ENCODE results near the gene ADORA3.

ADORA3 gene

DNA sequence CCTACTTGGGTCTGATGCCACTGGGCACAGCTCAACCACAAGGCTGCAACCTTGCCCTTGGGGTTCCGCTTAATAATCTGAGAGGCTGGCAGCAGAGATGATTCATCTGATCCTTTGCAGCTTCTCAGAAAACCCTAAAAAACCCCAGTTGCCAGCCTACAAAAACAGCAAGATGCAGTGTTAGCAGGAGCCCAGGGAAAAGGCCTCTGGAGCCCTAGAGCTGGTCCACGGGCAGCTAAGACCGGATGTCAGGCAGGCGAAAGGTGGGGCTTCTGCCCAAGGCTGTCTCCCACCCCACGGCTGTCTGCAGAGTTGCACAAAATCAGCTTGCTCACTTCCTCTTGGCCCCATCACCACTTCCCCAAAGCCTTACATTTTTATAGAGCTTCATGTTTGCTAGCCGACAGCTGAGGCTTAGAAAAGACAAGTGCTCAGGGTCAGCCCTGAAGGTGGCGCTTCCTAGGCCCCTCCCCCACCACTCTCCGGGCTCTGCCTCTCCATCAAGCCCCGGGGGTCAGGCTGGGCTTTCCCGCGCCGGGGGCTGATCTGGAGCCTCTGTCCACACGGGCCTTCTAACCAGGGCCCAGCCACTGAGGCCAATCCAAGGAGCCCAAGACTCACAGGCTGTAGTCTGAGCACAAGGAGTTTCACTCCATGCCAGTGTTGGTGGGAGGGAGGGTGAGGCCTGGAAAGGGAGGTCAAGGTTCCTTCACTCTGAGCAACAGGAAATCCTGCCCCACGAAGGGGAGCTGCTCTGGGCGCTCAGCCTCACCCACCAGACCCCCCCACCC lies 4.2 kb upstream of the ADORA3 start:
- peak; percentile 91 for DNase-seq

DNA sequence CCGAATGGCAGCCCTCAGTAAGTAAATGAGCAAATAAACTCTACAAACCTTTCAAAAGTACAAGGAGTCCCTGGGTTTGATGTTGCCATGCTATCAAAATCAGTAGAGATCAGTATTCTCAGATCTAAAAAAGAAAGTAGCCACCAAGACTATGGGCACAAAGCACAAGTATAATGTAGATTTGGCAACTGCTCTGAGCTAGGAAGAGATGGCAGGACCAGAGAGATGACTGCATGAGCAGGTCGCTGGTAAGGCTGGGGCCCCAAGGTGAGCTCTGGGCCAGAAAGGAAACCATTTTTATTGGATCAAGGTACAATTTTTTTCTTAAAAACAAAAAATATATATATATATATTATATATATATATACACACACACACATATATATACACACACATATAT lies 3.1 kb upstream of the ADORA3 start:
- no peak for DNase-seq

DNA sequence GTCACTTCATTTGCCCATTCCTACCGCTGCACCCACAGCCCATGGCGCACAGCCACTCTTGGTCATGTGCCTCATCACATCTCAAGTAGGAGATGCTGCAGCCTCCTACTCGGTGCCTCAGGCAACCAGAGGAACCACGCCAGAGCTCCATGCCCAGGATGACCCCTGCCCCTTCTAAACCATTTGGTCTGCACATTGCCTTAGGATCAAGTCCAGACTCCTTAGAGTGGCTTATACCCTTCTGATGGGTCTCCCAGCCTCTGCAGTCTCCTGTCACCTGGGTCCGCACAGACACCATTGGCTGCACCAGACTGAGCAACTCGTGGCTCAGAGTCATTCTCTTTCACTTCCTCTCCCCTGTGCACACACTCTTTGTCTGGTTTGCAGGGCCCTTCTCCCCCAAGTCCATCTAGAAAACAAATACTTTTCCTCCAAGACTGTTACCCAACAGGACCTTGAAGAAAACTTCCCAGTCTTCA lies 2.2 kb upstream of the ADORA3 start:
- DNase-seq: no peak

DNA sequence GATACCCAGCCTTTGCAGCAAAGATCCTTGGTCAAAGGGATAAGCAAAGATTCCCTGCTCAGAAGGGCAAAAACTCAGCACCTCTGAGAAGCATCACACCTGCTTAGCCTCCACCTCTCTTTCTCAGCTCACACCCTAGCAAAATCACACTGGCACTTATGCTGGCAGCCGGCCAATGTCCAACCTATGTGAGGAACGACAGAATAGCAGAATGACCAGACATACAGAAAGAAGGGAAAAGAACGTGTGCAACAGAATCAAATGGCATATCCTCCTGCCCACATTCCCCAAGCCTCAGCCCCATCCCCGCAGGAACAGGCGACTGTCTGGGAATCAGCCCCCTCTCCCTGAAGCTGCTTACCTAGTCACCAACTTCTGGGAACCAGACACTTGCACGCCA lies 664 bp upstream of the ADORA3 start:
- DNase-seq: no peak

DNA sequence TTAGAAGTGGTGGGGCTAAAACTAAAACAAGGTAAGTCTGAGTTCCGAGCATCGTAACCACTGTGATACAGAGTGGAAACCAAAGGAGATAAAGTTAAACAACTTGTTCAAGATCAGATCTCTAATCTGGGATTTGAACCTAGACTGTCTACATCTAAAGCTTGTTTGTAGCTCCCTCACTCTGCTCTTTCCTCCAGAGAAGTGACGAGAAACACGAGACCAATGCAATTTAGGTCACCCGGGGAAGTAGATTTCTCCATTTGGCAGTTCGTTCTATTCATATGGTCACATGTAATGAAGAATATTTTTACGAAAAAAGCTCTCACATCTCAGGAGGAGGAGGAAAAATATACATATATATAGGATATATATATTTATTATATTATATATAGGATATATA lies 1.8 kb downstream of the ADORA3 start:
- DNase-seq: no peak

DNA sequence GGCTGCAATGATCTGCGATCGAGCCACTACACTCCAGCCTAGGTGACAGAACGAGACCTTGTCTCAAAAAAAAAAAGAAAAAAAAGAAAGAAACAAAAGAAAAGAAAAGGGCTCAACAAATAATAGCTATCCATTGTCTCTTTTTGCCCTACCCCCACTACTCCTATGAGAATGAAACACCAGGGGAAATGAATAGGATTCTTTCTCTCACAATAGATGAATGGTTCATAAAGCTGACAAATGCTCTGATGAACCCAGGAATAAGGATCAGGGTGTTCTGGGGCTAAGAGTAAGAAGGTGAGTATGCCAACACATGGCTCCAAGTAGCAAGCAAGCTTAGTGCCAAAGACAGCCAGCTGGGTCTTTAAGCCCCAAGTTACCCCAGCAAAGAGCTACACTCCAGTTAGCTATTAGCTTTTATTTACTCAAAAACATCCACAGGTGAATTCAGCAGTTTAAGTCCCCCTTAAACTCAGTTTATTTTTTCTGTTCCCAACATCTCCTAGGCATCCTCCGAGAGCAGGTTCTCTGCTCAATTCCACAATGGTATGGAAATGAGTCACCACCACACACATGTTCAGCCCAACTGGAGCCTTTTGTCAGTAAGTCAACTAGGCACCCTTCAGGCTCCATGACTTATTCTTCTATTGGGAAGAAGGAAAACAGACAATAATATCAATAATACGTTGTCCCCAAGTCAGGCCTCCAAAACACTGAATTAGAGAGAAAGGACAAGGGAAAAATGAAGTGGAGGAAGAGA lies 4.2 kb downstream of the ADORA3 start:
- no peak for DNase-seq

DNA sequence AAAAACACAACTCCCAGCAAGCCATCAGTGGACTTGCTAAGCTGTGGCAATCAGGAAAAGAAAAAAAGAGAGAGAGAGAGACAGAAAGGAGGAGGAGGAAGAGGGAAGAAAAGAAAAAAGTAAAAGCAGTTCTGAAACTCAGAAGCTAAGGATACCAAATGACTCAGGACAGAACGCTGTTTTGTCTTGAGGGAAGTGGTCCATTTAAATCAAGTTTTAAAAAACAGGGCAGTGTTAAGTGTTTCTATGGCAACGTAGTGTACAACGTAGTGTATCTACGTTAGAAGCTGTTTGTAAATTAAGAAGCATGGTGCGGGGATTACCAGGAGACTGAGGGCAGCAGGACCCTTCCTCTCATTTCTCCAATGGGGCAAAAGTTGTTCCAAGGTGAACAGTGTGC lies 5.8 kb downstream of the ADORA3 start:
- no peak for DNase-seq

DNA sequence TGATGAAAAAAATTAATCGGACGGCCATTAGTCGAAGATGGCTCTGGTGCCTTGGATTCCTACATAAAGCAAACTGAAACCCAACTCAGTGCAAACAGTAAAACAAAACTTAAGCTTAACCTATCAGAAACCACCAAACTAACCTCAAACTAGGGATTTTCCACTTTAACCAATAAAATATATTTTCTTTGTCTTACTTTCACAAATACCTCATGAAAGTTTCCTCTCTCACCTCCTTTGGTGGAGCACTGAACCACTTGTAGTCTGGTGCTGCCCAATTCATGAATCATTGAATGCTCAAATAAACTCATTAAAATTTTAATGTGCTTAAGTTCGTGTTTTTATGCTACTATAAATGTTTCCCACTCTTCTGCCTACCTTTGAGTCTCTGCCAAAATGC lies 7.0 kb downstream of the ADORA3 start:
- DNase-seq: no peak

DNA sequence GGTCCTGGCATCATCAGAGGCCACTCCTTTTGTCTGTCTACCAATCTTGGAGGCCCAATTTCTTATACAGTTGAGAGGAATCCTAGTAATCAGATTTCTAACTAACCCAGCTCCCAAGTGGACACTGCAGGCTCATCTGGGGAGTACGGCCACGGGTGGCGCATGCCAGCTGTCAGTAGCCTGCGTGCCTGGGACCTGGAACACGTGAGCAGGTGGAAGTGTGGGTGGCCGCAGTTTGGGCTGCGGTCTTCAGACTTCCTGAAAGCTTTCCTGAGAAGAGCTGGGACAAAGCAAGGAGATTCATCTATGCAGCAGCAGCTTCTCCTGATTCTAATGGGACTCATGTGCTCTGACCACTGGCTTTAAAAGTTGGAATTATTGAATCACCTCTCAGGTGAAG lies 12.4 kb downstream of the ADORA3 start:
- no peak for DNase-seq

DNA sequence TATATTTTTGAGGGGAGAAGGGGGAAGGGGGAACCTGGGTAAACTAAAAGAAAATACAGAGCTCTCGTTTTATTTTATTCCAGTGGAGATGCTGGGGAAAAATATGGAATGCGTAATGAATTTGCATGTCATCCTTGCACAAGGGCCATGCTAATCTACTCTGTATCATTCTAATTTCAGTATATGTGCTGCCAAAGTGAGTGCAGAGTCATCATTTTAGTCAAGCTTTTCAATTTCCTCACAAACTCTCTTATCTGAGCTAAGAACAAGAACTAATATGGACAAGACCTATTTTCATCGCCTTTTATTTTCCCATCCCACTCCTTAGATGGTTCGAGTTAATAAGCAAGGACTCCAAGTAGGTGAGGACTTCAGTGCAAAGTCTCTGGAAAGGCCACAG lies 13.2 kb downstream of the ADORA3 start:
- no peak for DNase-seq

DNA sequence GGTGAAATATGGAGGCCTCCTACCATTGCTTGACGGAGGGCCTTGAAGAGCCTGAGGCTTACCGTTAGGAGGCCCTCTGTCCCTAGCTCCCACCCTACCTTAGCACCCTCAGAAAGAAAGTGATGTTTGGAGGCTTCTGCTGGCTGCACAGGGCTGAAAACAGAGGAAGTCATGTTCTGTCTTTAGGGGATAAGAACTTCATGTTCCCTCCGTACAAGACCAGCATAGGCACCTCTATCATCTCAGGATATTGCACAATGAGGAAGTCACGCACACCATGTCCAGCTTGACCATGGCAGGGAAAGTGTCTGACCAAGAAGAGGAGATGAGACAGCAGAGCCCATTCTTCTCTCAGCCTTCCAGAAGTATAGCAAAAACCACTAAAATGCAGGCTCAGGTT lies 13.8 kb downstream of the ADORA3 start:
- no peak for DNase-seq

DNA sequence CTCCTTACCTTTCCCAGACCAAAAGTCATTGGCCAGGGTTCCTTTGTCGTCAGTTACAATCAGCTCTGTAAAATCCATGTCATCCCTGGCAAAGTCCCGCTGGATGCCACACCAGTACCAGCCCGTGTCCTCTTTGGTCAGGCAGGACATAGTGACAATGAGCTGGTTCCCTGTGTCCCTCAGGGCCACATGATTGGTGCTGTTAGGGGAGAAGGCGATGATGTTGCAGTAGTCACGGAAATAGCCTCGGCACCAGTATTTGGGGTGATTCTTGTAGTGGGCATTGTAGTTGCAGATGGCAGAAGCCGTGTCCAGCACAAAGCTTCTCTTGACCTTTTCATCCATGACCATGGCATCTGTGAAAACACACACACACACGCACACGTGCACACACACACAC lies 14.8 kb downstream of the ADORA3 start:
- DNase-seq: no peak

DNA sequence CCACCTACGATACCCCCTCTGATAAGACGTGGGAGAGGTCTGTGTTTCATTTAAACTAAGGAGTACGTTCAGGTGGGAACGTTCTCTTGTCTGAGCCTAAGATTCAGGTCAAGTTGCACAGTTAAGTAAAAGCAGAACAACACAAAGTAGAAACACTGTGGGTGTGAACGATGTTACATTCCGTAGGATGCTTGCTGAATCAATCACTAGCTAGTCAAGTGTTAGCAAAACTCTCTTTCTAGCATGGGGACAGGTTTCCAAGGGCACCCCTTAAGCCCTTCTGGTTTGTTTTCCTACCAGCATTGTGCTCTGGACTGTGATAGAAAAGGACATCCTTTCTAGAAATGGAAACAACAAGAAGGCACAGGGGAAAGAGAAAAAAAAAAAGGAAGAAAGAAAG lies 16.3 kb downstream of the ADORA3 start:
- no peak for DNase-seq

DNA sequence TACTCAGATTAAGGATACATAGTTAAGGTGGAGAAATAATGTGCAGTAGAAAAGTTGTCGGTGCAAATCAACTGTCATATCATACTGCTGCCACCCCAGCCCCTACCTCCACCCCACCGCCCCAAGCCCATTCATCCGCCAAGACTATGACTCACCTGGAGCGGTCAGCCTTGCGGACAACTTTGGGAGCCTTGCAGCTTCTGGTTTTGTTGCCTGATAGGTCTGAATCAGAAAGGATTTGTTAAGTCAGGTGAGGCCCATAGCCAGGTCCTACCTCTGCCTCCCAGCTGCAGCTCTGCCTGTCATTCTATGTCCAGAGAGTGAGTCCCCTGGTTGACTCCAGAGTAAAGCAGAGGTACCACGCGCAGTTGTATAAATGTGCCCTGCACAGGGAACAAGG lies 17.0 kb downstream of the ADORA3 start:
- DNase-seq: no peak

DNA sequence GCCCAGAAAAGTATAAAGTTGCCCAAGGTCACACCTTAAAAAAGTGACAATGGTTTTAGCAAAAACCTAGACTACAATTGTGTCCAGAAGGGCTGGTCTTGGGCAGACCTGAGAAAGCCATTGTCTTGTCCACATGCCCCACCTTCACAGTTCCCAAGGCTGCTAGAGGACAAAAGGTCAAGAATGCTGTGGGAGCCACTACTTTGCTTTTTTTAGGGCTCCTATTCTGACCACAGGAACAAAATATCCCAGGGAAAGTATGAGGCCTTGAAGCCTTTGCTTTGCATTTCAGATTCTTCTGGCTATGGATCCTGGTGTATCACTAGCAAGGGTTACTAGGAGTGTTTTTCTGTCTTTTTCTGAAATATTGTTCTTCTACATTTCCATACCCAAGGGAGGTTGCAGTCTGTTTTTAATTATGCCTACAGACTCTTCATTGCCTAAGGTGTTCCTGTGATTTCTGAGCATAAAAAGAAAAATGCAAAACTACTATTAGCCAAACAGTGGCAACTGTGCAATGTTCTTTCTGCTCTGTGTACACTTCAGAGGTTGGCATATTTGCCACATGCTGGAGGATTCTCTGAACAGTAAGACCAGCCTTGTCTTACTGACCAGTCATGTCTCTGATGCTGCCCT lies 18.9 kb downstream of the ADORA3 start:
- DNase-seq: no peak

DNA sequence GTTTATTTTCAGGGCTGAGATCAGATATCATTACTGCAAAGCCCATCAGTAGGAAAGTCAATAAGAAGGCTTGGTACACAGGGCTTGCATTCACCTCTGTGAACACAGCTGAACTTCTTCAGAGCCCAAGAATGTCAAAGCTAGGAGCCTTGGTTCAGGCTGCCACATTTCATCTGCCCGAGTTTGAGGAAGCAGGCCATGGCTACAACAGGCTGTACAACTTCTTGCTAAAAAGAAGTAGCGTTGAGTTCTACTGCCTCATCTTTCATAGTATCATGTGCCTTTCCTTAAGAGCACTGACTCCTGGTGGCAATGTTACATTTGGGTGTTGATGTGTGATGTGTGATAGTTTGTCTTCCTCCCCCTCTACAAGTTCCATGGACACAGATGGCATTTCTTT lies 19.6 kb downstream of the ADORA3 start:
- no peak for DNase-seq

DNA sequence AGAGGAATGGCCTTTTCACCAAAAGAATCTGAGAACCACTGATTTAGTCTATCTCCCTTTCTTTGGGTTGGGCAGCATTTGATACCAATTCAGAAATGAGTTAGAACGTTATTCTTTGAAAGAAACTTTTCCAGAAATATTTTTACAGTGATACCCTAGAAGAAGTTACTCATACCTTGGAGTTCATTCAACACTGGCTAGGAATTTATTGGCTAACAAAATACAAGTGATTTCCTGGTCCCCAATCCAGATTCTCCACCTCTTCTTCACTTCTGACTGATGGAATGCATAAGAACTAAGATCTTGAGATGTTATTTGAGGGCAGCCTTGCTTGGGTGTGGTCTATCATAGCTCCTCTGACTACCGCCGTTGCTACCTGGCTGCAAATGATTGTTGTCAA lies 20.3 kb downstream of the ADORA3 start:
- no peak for DNase-seq

DNA sequence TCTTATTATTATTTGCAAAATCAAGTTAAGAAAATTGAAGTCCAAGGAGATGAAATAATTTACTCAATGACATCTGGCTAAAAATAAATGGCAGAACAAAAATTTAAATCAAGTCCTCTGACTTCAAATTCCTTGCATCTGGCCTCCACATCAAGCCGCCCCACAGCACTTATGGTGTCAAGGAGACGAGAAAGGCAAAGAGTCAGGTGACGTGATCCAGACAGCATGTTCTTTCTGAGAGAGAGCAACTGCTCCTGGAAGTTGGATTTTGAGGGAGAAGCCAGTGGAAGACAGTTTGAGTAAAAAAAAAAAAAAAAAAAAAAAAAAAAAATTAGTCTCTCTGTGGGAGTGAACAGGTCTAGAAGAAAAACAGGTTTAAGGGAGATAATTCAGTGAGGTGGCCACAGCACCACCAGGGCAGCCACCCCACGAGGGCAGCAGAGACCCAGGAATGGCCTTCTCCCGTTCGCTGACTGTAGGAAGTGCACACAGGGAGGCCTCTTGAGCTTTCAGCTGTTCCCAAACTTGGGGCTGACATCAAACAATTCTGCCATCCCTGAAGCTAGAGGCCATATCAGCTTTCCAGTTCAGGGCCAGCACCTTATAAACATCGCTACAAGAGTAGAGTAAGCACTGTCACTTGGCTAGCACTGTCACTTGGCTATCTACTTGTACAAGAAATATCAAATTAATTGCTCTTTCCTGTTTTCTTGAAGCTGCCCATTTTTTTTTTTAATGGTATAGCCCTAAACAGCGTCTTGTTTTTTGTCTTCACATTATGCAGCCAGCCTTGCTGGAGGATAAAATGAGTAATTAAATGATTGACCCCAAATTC lies 21.8 kb downstream of the ADORA3 start:
- peak; percentile 74 for DNase-seq

DNA sequence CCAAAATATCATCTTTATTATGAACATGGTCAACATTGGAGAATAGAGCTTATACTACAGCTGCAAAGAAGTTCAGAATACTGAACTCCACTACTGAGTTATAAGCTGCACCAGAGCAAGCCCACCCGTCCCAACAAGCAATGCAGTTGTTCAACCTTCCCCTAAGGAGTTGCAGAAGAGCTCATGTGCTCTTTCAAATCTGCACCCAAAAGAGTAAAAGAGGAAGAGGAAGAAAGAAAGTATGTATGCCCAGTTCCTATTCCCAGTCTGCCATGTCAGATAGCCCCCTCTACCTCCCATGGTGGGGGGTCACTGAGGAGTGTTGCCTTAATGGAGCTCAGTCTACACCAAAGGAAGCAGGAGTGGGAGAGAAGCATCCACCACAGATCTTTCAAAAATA lies 22.8 kb downstream of the ADORA3 start:
- no peak for DNase-seq

DNA sequence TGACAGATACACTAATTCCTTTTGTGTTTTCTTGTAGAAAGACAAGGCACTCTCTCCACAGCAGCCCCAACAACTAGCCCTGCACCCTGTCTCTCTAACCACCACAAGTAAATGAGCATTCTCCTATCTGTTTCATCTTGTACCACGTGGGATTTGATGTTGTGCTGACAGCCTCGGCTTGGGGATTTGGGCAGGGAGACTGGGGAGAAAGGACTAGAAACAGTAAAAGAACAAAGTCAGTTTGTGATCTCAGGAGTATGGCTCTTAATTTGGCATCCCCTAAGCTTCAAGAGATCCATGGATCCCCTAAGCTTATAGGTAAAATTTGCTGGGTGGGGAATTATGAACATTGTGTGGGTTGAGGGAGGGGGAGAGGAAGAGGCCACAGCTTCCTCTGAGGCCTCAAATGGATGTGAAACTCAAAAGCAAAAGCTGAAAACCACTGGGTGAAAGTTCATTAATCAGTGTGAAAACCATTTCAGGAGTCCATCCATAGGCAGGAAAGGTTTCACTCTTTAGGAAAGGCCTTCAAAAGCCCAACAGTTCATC lies 26.6 kb downstream of the ADORA3 start:
- DNase-seq: peak; percentile 36

DNA sequence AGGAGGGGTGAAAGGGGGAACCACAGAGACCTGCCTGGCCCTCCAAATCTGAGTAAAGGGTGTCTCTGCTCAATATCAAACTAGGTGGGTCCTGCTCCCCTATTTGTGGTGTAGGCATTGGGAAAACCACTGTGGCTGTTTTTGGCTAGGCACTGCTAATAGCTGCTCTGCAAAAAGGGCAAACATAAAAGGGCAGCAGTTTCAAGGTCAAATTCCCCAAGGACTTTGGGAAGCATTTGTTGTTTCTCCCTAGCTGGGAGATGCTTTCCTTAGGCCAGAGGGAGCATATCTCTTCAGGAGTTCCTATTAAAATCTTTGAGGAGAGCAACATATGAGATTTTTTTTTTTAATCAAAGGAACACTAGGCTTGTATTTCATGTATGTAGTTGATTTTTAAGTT lies 27.2 kb downstream of the ADORA3 start:
- DNase-seq: no peak

DNA sequence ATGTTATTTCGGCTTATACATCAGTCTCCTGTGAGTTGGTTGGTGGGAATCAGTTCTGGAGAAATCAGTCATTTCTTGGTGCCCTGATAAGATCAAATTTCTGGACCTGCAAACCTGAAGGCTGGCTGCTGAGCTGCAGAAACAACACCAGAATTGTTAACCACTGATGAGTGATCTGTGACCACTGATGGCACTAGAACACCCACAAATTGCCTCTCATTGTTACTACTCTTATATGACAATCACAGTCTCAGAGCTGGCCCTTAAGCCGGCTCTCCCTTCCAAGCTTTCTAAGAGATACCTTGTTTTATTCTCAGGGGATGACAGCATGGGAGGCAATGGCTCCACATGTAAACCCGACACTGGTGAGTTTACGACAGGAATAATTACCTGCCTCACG lies 27.7 kb downstream of the ADORA3 start:
- DNase-seq: no peak

DNA sequence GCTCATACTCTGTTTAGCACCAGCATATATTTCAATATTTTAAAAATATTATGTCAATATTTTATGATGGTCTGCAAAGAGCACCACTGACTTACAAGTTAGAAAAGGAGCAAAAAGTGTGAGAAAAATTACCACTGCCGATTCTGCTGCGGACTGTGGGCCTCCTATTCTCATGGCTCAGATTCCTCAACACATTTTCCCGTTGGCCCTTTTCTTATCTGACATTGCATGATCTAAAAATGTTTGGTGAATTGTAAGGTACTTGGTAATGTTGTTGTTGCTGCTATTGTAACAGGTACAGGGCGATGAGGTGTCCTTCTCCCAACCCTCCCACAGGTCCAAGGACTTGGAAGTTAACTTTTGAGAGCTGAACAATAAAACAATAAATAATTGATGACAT lies 28.9 kb downstream of the ADORA3 start:
- no peak for DNase-seq

Data from GDM1 (cell line).